GM18526 (cell line): Measurements from ENCODE around the gene TUSC2.

Source experiments
- POLR2A ChIP-seq: IDR thresholded peaks from 3 replicates; pipeline ENCODE4 v1.6.1; 2011; ENCODE audit not compliant: insufficient read length; ENCODE audit errors: extremely low read depth

TUSC2 gene

DNA sequence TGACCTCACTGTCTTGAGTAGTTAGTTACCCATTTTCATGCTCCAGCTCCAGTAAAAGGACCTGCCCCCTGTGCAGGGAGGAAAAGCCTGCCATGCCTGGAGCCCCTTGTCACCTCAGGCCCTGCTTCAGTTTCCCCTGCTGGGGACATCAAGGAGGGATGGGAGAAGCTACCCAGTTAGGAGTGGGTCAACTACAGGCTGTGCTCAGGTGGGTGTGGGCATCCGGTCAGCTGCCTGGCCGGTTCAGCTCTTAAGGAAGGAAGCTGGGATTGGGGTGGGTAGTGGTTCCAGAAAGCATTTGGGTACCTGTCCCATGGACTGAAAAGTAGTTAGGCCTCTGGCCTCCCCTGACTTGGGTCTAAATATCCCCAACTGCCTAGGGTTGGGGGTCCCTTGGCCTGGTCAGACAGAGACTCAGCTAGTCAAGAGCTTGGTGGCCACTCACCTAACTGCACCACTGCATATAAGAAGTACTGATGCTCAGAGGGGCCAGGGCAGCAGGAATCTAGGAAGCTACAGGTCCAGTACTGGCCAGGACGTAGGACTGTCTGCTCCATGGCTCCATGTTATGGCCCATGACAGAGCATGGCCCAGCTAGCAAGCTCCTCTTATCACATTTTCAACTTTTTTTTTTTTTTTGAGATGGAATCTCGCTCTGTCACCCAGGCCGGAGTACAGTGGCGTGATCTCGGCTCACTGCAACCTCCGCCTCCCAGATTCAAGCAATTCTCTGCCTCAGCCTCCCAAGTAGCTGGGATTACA, 48.6 kb downstream of the TUSC2 start:
- no peak for TF ChIP-seq POLR2A

DNA sequence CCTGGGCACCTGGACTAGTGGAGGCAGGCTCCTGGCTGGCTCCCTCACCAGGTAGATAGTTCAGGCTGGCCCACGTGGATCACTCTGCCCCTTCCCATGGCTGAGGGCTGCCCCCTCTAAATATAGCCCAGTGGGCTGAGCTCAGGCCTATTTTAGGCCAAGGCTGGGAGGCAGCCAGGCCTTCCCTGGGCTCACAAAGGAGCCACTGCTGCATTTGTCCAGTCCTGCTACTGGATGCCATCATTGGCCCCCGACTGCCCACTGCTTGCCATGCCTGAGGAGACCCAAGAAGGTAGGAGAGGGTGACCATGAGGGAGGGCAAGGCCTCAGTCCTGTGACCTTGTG, 49.2 kb downstream of the TUSC2 start, which contains the start of gene LSMEM2:
LSMEM2 (plus strand) TSS at position 208 of the 345 bp plus-strand sequence; CDS start at position 235, 27 bp downstream.
- no peak for TF ChIP-seq POLR2A

DNA sequence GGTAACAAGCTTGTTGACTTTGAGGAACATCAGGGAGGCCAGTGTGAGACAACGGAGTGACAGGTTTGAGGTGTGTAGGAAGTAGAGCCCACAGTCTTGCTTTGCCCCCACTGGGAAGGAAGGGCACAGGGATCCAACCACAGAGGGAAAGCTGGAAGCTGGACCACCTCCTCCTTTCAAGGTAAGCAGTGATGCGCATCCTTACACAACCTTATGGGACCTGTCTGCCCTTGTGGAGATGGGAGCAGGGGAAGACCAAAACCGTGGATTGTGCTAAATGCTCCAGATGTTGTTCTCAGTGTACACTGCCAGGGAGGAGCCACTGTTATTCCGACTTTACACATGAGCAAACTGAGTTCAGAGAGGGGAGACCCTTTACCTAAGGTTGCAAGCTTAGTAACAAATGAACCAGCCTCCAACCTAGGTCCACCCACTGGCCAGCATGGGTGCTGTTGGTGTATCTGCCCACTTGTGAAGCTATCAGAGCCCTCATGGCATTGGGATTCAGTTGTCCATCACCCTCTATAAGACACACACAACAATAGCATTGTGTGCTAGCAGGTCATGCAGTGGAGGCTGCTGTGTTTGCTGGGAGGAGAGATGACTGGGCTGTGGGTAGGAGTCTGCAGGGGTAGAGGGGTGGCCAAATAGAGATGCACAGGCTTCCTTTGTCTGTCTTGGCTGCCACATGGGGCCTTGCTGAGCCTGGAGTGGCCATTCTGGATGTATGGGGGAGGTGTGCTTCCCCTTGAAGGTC, 49.7 kb downstream of the TUSC2 start:
- TF ChIP-seq POLR2A = no peak

DNA sequence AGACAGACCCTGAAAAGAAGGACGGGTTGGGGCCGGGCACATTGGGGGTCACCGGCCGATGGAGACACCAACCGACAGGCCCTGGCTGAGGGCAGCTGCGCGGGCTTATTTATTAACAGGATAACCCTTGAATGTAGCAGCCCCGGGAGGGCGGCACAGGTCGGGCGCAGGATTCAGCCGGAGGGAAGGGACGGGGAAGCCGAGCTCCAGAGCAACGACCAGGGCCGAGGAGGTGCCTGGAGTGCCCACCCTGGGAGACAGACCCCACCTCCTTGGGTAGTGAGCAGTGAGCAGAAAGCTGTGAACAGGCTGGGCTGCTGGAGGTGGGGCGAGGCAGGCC, 51.3 kb downstream of the TUSC2 start:
- TF ChIP-seq POLR2A = no peak

DNA sequence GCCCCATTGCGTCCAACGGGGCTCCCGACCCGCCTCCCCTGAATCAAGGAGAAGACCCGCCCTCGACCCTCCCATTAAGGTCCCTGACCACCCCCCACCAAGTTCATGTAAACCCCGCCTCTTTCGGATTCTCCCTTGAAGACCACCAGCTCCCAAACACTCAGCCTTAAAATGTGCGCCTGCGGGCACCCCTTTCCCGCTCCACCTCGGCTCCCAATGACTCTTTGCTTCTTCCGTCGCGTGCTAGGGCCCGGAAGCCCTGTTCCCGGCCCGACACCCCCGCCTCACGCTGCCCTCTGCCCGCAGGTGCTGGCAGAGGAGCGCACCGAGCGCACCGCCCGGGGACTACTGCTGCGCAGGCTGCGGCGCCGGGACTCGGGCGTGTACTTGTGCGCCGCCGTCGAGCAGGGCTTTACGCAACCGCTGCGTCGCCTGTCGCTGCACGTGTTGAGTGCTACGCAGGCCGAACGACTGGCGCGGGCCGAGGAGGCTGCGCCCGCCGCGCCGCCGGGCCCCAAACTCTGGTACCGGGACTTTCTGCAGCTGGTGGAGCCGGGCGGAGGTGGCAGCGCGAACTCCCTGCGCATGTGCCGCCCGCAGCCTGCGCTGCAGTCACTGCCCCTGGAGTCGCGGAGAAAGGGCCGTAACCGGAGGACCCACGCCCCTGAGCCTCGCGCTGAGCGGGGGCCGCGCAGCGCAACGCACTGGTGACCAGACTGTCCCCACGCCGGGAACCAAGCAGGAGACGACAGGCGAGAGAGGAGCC, 51.8 kb downstream of the TUSC2 start:
- no peak for TF ChIP-seq POLR2A

GRCh38 chr3:50275141-50275995, 52.7 kb downstream of the TUSC2 start:
- no peak for TF ChIP-seq POLR2A
